Activated naive CD8-positive, alpha-beta T cell treated with anti-CD3 and anti-CD28 coated beads, Interleukin-2, amount 50 U/mL, for 16 hours (primary cell): Measurements from ENCODE around the gene CD1B.
"Not testable (repeated sequence)": the region's sequence is repeated elsewhere in the genome, so short reads cannot be mapped to it uniquely, and the experiment has no call there.

Experiments
- DNase-seq: peaks from one replicate; pipeline ENCODE4 v3.0.0-alpha.2; 2020; ENCODE audit warnings: low read depth, low spot score

The CD1B gene

GRCh38 chr1:158329300-158329699 lies 2.0 kb downstream of the CD1B start:
- no peak for DNase-seq

GRCh38 chr1:158328426-158328825 lies 2.9 kb downstream of the CD1B start:
- no peak for DNase-seq

GRCh38 chr1:158327481-158327880 lies 3.9 kb downstream of the CD1B start:
- DNase-seq: no peak

GRCh38 chr1:158324395-158324794 lies 6.9 kb downstream of the CD1B start:
- no peak for DNase-seq

- DNase-seq: no peak
Measured at GRCh38 chr1:158323866-158324265, 7.5 kb downstream of the CD1B start.

GRCh38 chr1:158311066-158311465 lies 20.3 kb downstream of the CD1B start:
- DNase-seq: no peak

GRCh38 chr1:158310623-158311022 lies 20.7 kb downstream of the CD1B start:
- no peak for DNase-seq

- no peak for DNase-seq
Measured at GRCh38 chr1:158295791-158296190, 35.5 kb downstream of the CD1B start.

- DNase-seq: no peak
Measured at GRCh38 chr1:158290321-158290844, 40.9 kb downstream of the CD1B start.

GRCh38 chr1:158289811-158290210 lies 41.5 kb downstream of the CD1B start, which contains the start of gene CD1C:
TSS of gene CD1C (plus strand) at chr1:158289923. CDS start at chr1:158290065, 142 bp downstream.
- no peak for DNase-seq

- DNase-seq: no peak
Measured at GRCh38 chr1:158286941-158287346, 44.4 kb downstream of the CD1B start.

GRCh38 chr1:158286487-158286886 lies 44.8 kb downstream of the CD1B start:
- no peak for DNase-seq

GRCh38 chr1:158285756-158286241 lies 45.5 kb downstream of the CD1B start:
- no peak for DNase-seq

- DNase-seq: no peak
Measured at GRCh38 chr1:158283965-158284364, 47.4 kb downstream of the CD1B start.

GRCh38 chr1:158282421-158282820 lies 48.9 kb downstream of the CD1B start:
- DNase-seq: not testable (repeated sequence)
